GOT3 (cell line): ENCODE data around the gene DMRT1.

Experiments used
- DNase-seq: peaks from one replicate; lab custom pipeline; 2025; ENCODE audit warnings: mixed read lengths; lab: John Stamatoyannopoulos, UW

Gene DMRT1

DNA sequence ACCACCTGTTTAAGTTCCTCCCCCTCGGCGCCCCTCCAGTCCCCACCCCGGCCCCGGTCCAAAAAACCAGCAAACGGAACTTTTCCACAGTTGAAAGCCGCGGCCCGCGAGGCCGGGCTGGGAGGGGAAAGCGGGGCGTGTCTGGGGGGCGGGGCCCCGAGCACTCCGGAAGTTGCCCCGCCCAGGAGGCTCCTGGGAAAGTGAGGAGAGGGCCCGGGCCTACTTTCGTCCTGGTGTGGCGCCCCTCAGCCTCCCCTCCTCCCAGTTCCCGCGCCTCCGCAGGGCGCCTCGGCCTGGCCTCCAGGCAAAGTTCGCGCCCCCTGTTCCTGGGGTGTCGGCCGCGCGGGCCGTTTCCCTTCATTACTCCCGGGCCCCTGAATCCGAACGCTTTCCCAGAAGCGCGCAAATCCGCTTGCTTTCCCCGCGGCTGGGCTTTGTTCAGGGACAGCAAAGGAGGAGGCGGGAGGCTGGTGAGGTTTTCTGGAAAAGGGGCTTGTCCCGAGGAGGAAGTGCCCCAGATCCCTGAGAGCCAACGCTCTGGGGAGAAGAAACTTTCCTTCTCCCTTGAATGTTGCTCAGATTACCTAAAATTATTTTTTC is 130.5 kb downstream of the DMRT1 start:
- DNase-seq: no peak

DNA sequence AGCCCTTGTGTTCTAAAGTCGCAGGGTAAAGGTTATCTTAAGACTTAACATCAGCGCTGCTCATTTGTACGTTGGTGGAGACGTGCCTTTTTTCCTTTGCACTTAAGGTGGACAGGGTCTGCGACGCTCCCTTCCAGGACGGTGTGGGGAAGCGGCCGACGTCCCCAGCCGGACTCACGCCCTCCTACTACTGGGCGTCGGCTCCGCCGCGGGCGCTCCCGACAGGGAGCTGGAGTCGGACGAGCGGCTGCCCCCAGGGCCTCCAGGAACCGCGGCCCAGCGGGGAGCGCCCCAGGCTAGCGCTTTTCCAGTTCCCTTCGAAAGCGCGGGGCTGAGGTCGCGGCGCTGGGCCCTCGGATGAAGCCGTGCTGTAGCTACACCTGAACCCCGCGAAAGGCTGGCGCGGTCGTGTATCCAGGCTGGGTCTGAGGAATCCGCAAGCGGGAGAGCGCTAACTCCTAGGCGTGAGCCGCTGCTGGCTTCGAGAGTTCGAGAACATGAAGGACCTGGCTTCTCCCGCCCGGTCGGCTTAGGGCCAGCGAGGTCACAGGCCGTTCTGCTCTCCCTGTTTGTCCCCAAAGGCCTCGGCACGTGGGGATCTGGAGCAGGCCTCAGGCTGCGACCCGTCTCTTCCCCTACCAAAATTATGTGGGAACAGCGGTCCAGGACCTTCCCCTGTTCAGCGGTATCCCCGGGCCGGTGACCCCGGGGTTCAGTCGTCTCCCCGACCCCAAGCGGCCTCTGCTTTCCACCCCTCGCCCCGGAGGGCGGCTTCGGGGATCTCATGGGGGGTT is 131.2 kb downstream of the DMRT1 start:
- no peak for DNase-seq

DNA sequence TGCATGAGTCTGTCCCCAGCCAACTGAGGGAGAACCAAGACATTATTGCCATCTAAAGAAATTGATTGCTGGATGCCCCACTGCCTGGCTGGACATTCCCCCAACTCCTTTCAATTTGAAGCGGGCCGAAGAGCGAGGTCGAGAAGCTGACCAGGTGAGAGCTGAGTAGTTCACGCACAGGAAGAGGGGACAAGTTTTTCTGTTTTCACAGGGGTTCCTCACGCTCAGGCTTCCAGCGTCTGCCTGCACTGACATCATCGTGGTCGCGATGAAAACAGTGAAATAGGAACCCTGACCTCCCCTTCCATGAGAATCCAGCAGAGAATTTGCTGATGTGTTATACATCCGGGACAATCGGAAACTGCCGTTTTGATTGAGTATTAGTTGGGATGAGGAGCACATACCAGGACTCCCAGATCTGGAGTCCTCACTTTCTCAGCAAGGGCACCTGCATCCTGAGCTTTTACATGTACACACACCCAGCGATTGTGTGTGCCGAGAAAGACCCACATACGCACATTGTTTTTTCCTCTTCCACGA is 131.9 kb downstream of the DMRT1 start:
- no peak for DNase-seq

GRCh38 chr9:974031-974995 is 132.8 kb downstream of the DMRT1 start:
- DNase-seq: no peak

GRCh38 chr9:974996-975739 is 133.7 kb downstream of the DMRT1 start:
- DNase-seq: no peak

DNA sequence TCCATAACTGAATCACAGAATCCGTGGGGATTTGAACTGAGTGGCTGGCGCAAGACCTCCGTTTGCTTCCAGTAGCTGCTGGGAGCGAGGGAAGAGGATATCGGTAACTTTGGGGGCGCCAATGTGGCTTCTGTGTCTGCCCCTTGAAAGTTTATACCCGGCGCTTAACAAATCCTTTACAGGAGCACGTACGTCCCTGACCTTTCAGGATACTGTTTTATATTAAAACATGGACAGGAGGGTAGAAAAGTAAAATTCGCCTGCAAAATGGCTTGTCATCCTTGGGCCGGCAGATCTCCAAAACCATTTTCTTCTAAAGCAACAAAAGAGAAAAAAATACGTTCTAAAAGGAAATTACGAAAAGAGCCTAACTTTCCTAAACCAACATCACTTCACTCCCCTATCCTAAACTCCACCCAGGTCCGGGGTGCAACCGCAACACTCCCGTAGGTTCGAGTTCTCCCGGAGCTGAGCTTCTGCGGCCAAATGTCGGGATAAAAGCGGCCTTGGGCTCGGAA is 134.3 kb downstream of the DMRT1 start:
- DNase-seq: no peak

DNA sequence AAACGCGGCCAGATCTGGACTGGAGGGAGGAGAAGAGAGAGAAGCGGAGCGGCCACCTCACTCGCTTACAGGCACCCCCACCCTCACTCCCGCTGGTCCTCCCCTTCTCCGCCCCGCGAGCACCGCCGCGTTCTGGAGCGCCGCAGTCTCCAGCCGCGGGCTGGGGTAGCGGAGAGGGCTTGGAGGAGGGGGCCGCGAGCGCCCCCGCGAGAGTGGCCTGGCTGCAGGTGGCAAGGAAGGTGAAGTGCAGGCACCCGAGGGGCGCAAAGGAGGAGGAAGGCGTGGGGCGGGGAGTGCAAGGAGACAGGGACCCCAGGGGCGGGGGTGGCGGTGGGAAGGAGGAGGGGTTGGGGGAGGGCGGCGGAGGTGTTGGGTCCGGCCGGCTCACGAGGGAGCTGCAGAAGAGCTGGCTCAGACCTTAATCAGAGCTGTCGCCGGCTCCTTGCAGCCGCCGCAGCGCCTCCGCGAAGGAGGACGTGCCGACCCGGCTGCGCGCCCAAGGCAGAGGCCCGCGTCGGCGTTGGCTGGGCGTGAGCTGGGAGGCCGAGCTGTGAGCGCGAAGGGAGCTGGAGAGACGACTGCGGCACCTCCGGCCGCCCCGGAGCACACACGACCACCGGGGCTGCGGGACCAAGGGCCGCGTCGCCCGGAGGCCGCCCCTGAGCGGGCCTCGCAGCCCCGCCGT is 134.9 kb downstream of the DMRT1 start, which contains the start of gene DMRT3:
Gene DMRT3, plus strand, starts transcription at position 398 of the 685 bp plus-strand sequence. CDS start 347 bp downstream, outside the sequence.
- no peak for DNase-seq

GRCh38 chr9:976943-977837 is 135.7 kb downstream of the DMRT1 start:
- no peak for DNase-seq

- DNase-seq: no peak
Observed at GRCh38 chr9:977838-978830, 136.6 kb downstream of the DMRT1 start.

- no peak for DNase-seq
Observed at GRCh38 chr9:979983-980382, 138.5 kb downstream of the DMRT1 start.

DNA sequence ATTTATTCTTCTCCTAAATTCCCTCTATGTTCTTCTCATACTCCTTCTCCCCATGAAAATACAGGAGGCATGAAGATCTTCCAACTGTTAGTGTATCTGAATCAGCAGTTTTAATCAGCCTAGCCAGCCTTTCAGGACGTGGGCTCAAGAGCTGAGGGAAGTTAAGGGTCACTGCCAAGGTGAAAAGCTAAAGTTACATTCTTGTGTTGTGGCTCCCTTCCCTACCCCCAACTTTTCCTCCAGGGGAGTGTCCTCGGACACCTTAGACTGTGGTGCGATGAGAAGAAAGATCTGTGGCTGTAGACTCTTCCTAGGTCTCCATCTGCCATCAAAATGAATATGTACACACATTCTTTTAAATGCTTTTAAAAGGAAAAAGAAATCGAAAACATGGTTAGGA is 139.1 kb downstream of the DMRT1 start:
- no peak for DNase-seq

GRCh38 chr9:981491-981898 is 140.0 kb downstream of the DMRT1 start:
- no peak for DNase-seq

- DNase-seq: no peak
Observed at GRCh38 chr9:982394-983230, 141.1 kb downstream of the DMRT1 start.

DNA sequence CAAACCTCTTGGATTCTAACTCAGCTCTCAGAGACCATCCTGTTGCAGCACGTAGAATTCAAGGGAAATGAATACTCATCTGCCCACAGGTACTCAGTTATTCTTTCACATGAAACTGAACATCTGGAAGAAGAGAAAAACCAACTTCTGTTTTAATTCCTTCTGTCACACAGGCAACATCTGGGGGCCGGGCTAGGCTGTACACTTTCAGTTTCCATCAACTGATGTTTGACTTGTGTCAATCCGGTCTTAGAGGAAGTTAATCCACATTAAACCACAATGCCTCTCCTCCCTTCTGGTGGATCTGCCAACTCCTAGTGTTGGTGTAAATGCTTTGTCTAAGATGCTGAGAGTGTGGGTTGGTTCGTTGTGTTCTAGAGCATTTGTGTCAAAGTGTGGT is 152.5 kb downstream of the DMRT1 start:
- no peak for DNase-seq

GRCh38 chr9:995192-995591 is 153.7 kb downstream of the DMRT1 start:
- no peak for DNase-seq

GRCh38 chr9:995781-996180 is 154.3 kb downstream of the DMRT1 start:
- no peak for DNase-seq
